A549 (cell line): ENCODE results near the gene RAP1B. TPM values are rescaled to one million over a fixed set of nuclear protein-coding genes. Genes with fewer than 3 reads are reported as not detected.

Experiments used
- ATAC-seq, 2 experiments: fragments of 200-7000 bp in 1 of 2; fragments of >200 bp in 1 of 2; cut with Nextera tagmentation in 1 of 2; cut with Tn5 transposase in 1 of 2; 3 replicates each; pipeline versions ENCODE4 v1.8.0 to v1.9.1; 2018 to 2020; ENCODE audit warnings: mild to moderate bottlenecking in 1 of 2, moderate library complexity in 1 of 2
- CTCF ChIA-PET: fragments of 300-600 bp; sonication (Branson Sonifier 250); formaldehyde crosslinking; extraction: SDS; loops from one replicate; lab custom pipeline; 2021; ENCODE audit warnings: antibody characterized with exemption, inconsistent platforms; lab: Yijun Ruan, JAX
- POLR2A ChIA-PET: fragments of 350-600 bp; formaldehyde crosslinking; extraction: SDS; loops from one replicate; lab custom pipeline; 2021; ENCODE audit warnings: antibody characterized with exemption, inconsistent platforms; lab: Yijun Ruan, JAX
- DNase-seq, 2 experiments: peaks; one replicate each; pipeline versions ENCODE4 v3.0.0 to v3.0.0-alpha.2; 2011 to 2016; ENCODE audit warnings: low read depth in 1 of 2, low spot score in 1 of 2
- FAIRE-seq: peaks from 2 replicates; lab custom pipeline; 2011; peaks lifted over from hg19 to GRCh38; lab: Jason Lieb, UNC
- H3K27ac ChIP-seq, 2 experiments: fragments of >200 bp; sonication (Bioruptor Twin); formaldehyde crosslinking; 3 replicates each; pipeline ENCODE4 v1.5.1; 2016 to 2017
- H3K4me1 ChIP-seq: fragments of >200 bp; sonication (Bioruptor Twin); formaldehyde crosslinking; 3 replicates; pipeline ENCODE4 v1.6.1; 2016
- H3K4me2 ChIP-seq: fragments of >200 bp; sonication (Bioruptor Twin); formaldehyde crosslinking; 3 replicates; pipeline ENCODE4 v1.6.1; 2016
- H3K4me3 ChIP-seq: fragments of >200 bp; sonication (Bioruptor Twin); formaldehyde crosslinking; 3 replicates; pipeline ENCODE4 v1.5.1; 2016
- H3K9me3 ChIP-seq: fragments of >200 bp; sonication (Bioruptor Twin); formaldehyde crosslinking; 3 replicates; pipeline ENCODE4 v1.6.1; 2016
- ATOH8 ChIP-seq: fragments of 250-450 bp; sonication (Bioruptor Pico); IDR thresholded peaks from 2 replicates; pipeline ENCODE4 v1.5.0; 2020; ENCODE audit warnings: low read depth, mild to moderate bottlenecking, moderate library complexity
- BHLHE40 ChIP-seq: IDR thresholded peaks from 2 replicates; pipeline ENCODE4 v1.6.1; 2012; ENCODE audit warnings: low read depth, low read length, inconsistent platforms
- CHD2 ChIP-seq: fragments of 150-350 bp; IDR thresholded peaks from 2 replicates; pipeline ENCODE4 v1.6.1; 2014; ENCODE audit warnings: low read length; ENCODE audit not compliant: partially characterized antibody
- CTCF ChIP-seq: fragments of >200 bp; sonication (Bioruptor Twin); formaldehyde crosslinking; IDR thresholded peaks from 3 replicates; pipeline ENCODE4 v1.5.1; 2016
- E2F6 ChIP-seq: IDR thresholded peaks from 2 replicates; pipeline ENCODE4 v1.6.1; 2012; ENCODE audit warnings: low read depth, borderline replicate concordance
- FOSL2 ChIP-seq, 2 experiments: fragments of 450-650 bp in 1 of 2; fragments of >200 bp in 1 of 2; sonication (Bioruptor Twin) in 1 of 2; formaldehyde crosslinking; IDR thresholded peaks; 2 replicates each; pipeline versions ENCODE4 v1.5.0 to v1.6.1; 2016 to 2020; ENCODE audit warnings: mild to moderate bottlenecking in 1 of 2, moderate library complexity in 1 of 2
- HDAC2 ChIP-seq: fragments of 200-600 bp; sonication (generic); IDR thresholded peaks from 2 replicates; pipeline ENCODE4 v1.6.1; 2016
- HOXA7 ChIP-seq: fragments of 250-450 bp; sonication (Bioruptor Pico); IDR thresholded peaks from 2 replicates; pipeline ENCODE4 v1.5.0; 2020; ENCODE audit warnings: mild to moderate bottlenecking, moderate library complexity
- HOXB13 ChIP-seq: fragments of 250-450 bp; sonication (Bioruptor Pico); IDR thresholded peaks from 2 replicates; pipeline ENCODE4 v1.5.0; 2020; ENCODE audit warnings: low read depth, mild to moderate bottlenecking, moderate library complexity
- JUNB ChIP-seq: fragments of >200 bp; sonication (Bioruptor Twin); formaldehyde crosslinking; IDR thresholded peaks from 2 replicates; pipeline ENCODE4 v1.6.1; 2016
- KDM1A ChIP-seq: fragments of 200-600 bp; sonication (generic); IDR thresholded peaks from 2 replicates; pipeline ENCODE4 v1.6.1; 2016; ENCODE audit warnings: low read depth, mild to moderate bottlenecking
- MAZ ChIP-seq: fragments of 150-350 bp; IDR thresholded peaks from 2 replicates; pipeline ENCODE4 v1.6.1; 2014; ENCODE audit warnings: antibody characterized with exemption, low read depth, low read length, borderline replicate concordance
- NFE2L2 ChIP-seq: fragments of 150-350 bp; conservative IDR thresholded peaks from 2 replicates; pipeline ENCODE4 v1.6.1; 2014; ENCODE audit warnings: low read length
- NR3C1 ChIP-seq: fragments of >200 bp; sonication (Bioruptor Twin); formaldehyde crosslinking; IDR thresholded peaks from 3 replicates; pipeline ENCODE4 v1.6.1; 2017
- PHF8 ChIP-seq: fragments of 200-600 bp; sonication (generic); IDR thresholded peaks from 2 replicates; pipeline ENCODE4 v1.6.1; 2016; ENCODE audit warnings: low read depth, mild to moderate bottlenecking, antibody characterized with exemption, moderate library complexity, borderline replicate concordance
- POLR2A ChIP-seq: IDR thresholded peaks from 2 replicates; pipeline ENCODE4 v1.6.1; 2012; ENCODE audit warnings: mild to moderate bottlenecking, low read length
- RARB ChIP-seq: fragments of 250-450 bp; sonication (Bioruptor Pico); IDR thresholded peaks from 2 replicates; pipeline ENCODE4 v1.8.0; 2021; ENCODE audit warnings: mild to moderate bottlenecking, moderate library complexity
- REST ChIP-seq: fragments of 200-600 bp; sonication (generic); IDR thresholded peaks from 2 replicates; pipeline ENCODE4 v1.6.1; 2016; ENCODE audit warnings: antibody characterized with exemption, mild to moderate bottlenecking, moderate library complexity
- ZC3H11A ChIP-seq: fragments of 450-650 bp; IDR thresholded peaks from 2 replicates; pipeline ENCODE4 v1.6.1; 2014; ENCODE audit warnings: antibody characterized with exemption, mild to moderate bottlenecking
- WGBS: methylation state at CpG from one replicate; pipeline ENCODE4 v1.1.6; 2017; ENCODE audit errors: missing lambda C conversion rate; 5-methylcytosine and 5-hydroxymethylcytosine counted together
- polyA plus RNA-seq, 4 experiments: library from polyadenylated mRNA; depleted of rRNA in 3 of 4; stranded (reverse); fragments of >200 nt; fragmentation: RNase III in 1 of 4; extraction: RNeasy Plus Mini Kit Qiagen cat#74134 plus additional on column Dnase treatment in 1 of 4; gene quantifications; 2 replicates in 3 of 4; 3 replicates in 1 of 4; pipeline ENCODE4 v1.2.3, GENCODE V29; 2011 to 2017

Gene RAP1B
- polyA plus RNA-seq, 2 of the 4 experiments (the other 2 are of a cell fraction) = 196 to 305 TPM

GRCh38 chr12:68612202-68612601 is 1.5 kb downstream of the RAP1B start:
- WGBS = 7% methylated on average over 5 of the region's 5 CpGs

More at GRCh38 chr12:68612202-68612601, 1.5 kb downstream of the RAP1B start:
- ATAC-seq (no peak), FAIRE-seq (no peak), DNase-seq (no peak)
- Histone ChIP-seq H3K4me1 (peaks cover 41% of the 10 kb centered on the region), H3K9me3 (no peaks in the 10 kb centered on the region), H3K4me2 (peak overlapping the region; percentile 96), H3K4me3 (peak overlapping the region; percentile 93), H3K27ac (peak overlapping the region; percentile 45 to 85)
- ChIA-PET POLR2A (interaction anchor here (1.1 kb wide), 1 partner anchor 247 kb away, joined by 5 read pairs; no protein-coding TSS in a partner anchor), CTCF (interaction anchor here (0.6 to 4.5 kb wide), 2 partner anchors 38 to 252 kb away, joined by 4 to 16 read pairs; no protein-coding TSS in a partner anchor)
- TF ChIP-seq ATOH8 (CRISPR knock-in tag) = no peak
- TF ChIP-seq RARB (CRISPR knock-in tag) = no peak
- TF ChIP-seq NFE2L2 = no peak
- no peak for TF ChIP-seq HDAC2
- TF ChIP-seq KDM1A = no peak
- no peak for TF ChIP-seq NR3C1
- TF ChIP-seq MAZ = no peak
- no peak for TF ChIP-seq JUNB
- no peak for TF ChIP-seq FOSL2 (IDR thresholded peaks at IDR 0.05)
- no peak for TF ChIP-seq FOSL2 (CRISPR knock-in tag; IDR thresholded peaks at IDR 0.05)
- no peak for TF ChIP-seq REST
- no peak for TF ChIP-seq BHLHE40
- no peak for TF ChIP-seq PHF8
- TF ChIP-seq POLR2A = no peak
- no peak for TF ChIP-seq E2F6
- no peak for TF ChIP-seq HOXB13 (CRISPR knock-in tag)
- TF ChIP-seq ZC3H11A = no peak
- TF ChIP-seq CTCF = no peak; the same call in 2 of the 3 replicates
- TF ChIP-seq HOXA7 (CRISPR knock-in tag) = no peak
- no peak for TF ChIP-seq CHD2
